Esophagus muscularis mucosa (tissue), 4 donors: Measurements from ENCODE around the gene NTM.

ENCODE experiments used
- EP300 ChIP-seq: sonication (generic); formaldehyde crosslinking; IDR thresholded peaks from one replicate; pipeline ENCODE4 v1.6.1; 2017; ENCODE audit warnings: antibody characterized with exemption
- POLR2A ChIP-seq: fragments of 450-650 bp; IDR thresholded peaks from one replicate; pipeline ENCODE4 v1.6.1; 2017; ENCODE audit warnings: antibody characterized with exemption, moderate library complexity, mild to moderate bottlenecking, low read depth
- POLR2AphosphoS5 ChIP-seq, 2 donors: sonication (generic); formaldehyde crosslinking; IDR thresholded peaks; one replicate each; pipeline ENCODE4 v1.6.1; 2017; ENCODE audit warnings: antibody characterized with exemption in 2 of 2
- TF ChIP-seq, protein P1 (sequence below), 3 experiments: fragments of 200-600 bp in 2 of 3; fragments of 450-650 bp in 1 of 3; sonication (generic) in 2 of 3; IDR thresholded peaks; one replicate each; pipeline ENCODE4 v1.5.1; 2017 to 2019; ENCODE audit warnings: antibody characterized with exemption in 3 of 3, mild to moderate bottlenecking in 2 of 3, moderate library complexity in 1 of 3

DNA sequence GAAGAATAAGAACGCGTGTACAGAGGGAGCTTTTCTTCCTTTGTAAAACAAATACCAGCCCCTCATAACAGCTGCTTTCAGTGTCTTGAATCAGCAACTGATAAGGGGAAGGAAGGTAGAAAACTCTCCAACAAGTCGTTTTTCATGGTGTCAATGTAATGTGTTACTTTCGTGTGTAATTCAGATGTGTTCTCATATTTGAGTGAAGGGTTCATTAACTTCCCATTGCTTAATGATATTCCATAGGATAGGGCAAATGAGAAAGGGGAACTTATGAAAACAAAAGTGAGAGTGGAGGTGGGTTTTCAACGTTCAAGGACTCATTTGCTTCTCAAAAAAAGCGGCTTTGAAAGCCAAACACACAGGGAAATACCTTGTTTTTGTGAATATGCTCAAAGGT lies 452.1 kb downstream of the NTM start:
- TF ChIP-seq, protein P1, sequence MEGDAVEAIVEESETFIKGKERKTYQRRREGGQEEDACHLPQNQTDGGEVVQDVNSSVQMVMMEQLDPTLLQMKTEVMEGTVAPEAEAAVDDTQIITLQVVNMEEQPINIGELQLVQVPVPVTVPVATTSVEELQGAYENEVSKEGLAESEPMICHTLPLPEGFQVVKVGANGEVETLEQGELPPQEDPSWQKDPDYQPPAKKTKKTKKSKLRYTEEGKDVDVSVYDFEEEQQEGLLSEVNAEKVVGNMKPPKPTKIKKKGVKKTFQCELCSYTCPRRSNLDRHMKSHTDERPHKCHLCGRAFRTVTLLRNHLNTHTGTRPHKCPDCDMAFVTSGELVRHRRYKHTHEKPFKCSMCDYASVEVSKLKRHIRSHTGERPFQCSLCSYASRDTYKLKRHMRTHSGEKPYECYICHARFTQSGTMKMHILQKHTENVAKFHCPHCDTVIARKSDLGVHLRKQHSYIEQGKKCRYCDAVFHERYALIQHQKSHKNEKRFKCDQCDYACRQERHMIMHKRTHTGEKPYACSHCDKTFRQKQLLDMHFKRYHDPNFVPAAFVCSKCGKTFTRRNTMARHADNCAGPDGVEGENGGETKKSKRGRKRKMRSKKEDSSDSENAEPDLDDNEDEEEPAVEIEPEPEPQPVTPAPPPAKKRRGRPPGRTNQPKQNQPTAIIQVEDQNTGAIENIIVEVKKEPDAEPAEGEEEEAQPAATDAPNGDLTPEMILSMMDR (IDR thresholded peaks at IDR 0.05), result no peak
- TF ChIP-seq POLR2A, result no peak
- no peak for TF ChIP-seq POLR2AphosphoS5 (IDR thresholded peaks at IDR 0.05)
- no peak for TF ChIP-seq EP300
